IPS-11a (cell line): ENCODE data around the gene HESX1.
A peak's percentile ranks its signal among the peaks of the same experiment; 100 is the strongest.

Experiments used
- H3K4me3 ChIP-seq: one replicate; pipeline ENCODE4 v1.5.1; 2013; ENCODE audit warnings: low read depth, low read length, control low read depth

Gene HESX1

GRCh38 chr3:57169108-57169507 lies 30.7 kb downstream of the HESX1 start:
- no peak overlapping the region for H3K4me3 ChIP-seq

GRCh38 chr3:57168151-57168550 lies 31.6 kb downstream of the HESX1 start:
- no peak overlapping the region for H3K4me3 ChIP-seq

- no peak overlapping the region for H3K4me3 ChIP-seq
These were observed 33.1 kb downstream of the HESX1 start for GRCh38 chr3:57166660-57167059.

GRCh38 chr3:57165641-57166040 lies 34.1 kb downstream of the HESX1 start:
- H3K4me3 ChIP-seq: no peak overlapping the region

- H3K4me3 ChIP-seq: peak within 1 kb of the TSS; percentile 66
These were observed 34.9 kb downstream of the HESX1 start, which contains the start of gene IL17RD for GRCh38 chr3:57164657-57165573. Gene IL17RD, minus strand, starts transcription at chr3:57165353. Its CDS starts 67 bp downstream, at chr3:57165286.

- H3K4me3 ChIP-seq: peak overlapping the region; percentile 66
These were observed 35.5 kb downstream of the HESX1 start for GRCh38 chr3:57164217-57164656.

- H3K4me3 ChIP-seq: peak overlapping the region; percentile 66
These were observed 36.0 kb downstream of the HESX1 start for GRCh38 chr3:57163751-57164150.

GRCh38 chr3:57161915-57162314 lies 37.9 kb downstream of the HESX1 start:
- H3K4me3 ChIP-seq: no peak overlapping the region

- no peak overlapping the region for H3K4me3 ChIP-seq
These were observed 38.8 kb downstream of the HESX1 start for GRCh38 chr3:57160765-57161538.

GRCh38 chr3:57160076-57160764 lies 39.6 kb downstream of the HESX1 start:
- H3K4me3 ChIP-seq: no peak overlapping the region

- H3K4me3 ChIP-seq: no peak overlapping the region
These were observed 40.7 kb downstream of the HESX1 start for GRCh38 chr3:57158813-57159738.

GRCh38 chr3:57158325-57158724 lies 41.5 kb downstream of the HESX1 start:
- H3K4me3 ChIP-seq: no peak overlapping the region

GRCh38 chr3:57157545-57157944 lies 42.2 kb downstream of the HESX1 start:
- H3K4me3 ChIP-seq: no peak overlapping the region

- H3K4me3 ChIP-seq: no peak overlapping the region
These were observed 44.5 kb downstream of the HESX1 start for GRCh38 chr3:57155310-57155643.

GRCh38 chr3:57154470-57155309 lies 45.1 kb downstream of the HESX1 start:
- H3K4me3 ChIP-seq: no peak overlapping the region

- no peak overlapping the region for H3K4me3 ChIP-seq
These were observed 47.3 kb downstream of the HESX1 start for GRCh38 chr3:57152151-57153143.

- no peak overlapping the region for H3K4me3 ChIP-seq
These were observed 48.0 kb downstream of the HESX1 start for GRCh38 chr3:57151749-57152148.

- no peak overlapping the region for H3K4me3 ChIP-seq
These were observed 48.7 kb downstream of the HESX1 start for GRCh38 chr3:57151021-57151449.
